Lower lobe of right lung (tissue), 2 donors: Measurements from ENCODE around the gene DIPK1B. TPM values are rescaled to one million over a fixed set of nuclear protein-coding genes. Genes with fewer than 3 reads are reported as not detected.
"Not testable (repeated sequence)": the region's sequence is repeated elsewhere in the genome, so short reads cannot be mapped to it uniquely, and the experiment has no call there.

ENCODE experiments used
- ATAC-seq, 2 donors: fragments of 200-7000 bp; cut with Tn5 transposase; one replicate each; pipeline ENCODE4 v1.9.1; 2020 to 2022; ENCODE audit warnings: mild to moderate bottlenecking in 2 of 2, moderate library complexity in 2 of 2
- DNase-seq: peaks from one replicate; pipeline ENCODE4 v3.0.0-alpha.2; 2020
- H3K27ac ChIP-seq: fragments of 200-600 bp; one replicate; pipeline ENCODE4 v1.8.0; 2022
- H3K27me3 ChIP-seq: fragments of 200-600 bp; one replicate; pipeline ENCODE4 v1.8.0; 2022; ENCODE audit warnings: low read depth
- H3K36me3 ChIP-seq: fragments of 200-600 bp; one replicate; pipeline ENCODE4 v1.8.0; 2022; ENCODE audit warnings: mild to moderate bottlenecking
- H3K4me1 ChIP-seq: fragments of 200-600 bp; one replicate; pipeline ENCODE4 v1.8.0; 2022
- H3K4me3 ChIP-seq: fragments of 200-600 bp; one replicate; pipeline ENCODE4 v1.8.0; 2022; ENCODE audit warnings: mild to moderate bottlenecking
- H3K9me3 ChIP-seq: fragments of 200-600 bp; one replicate; pipeline ENCODE4 v1.8.0; 2022
- CTCF ChIP-seq: fragments of 200-600 bp; IDR thresholded peaks from one replicate; pipeline ENCODE4 v1.8.0; 2022; ENCODE audit warnings: antibody characterized with exemption, mild to moderate bottlenecking
- intact Hi-C: fragments of 100-400 bp; cut with DNase I; formaldehyde crosslinking; loops from one replicate; pipeline ENCODE4 v1.11.0; 2022
- total RNA-seq: library from RNA; stranded (reverse); fragmentation: NEBNext Ultra II Directional; extraction: Animal tissue kit (Norgen Biotek cat#: 25700); gene quantifications from one replicate; pipeline ENCODE4 v1.2.1, GENCODE V29; 2021
- donor health status: DM: no; HTN: yes; CAD: no; lungs with severe emphysema.

Gene DIPK1B
- total RNA-seq, 1 donor from 2014 or later = 15.1 TPM

GRCh38 chr9:136754626-136755301 is 42.4 kb downstream of the DIPK1B start:
- H3K4me3 ChIP-seq = no peak overlapping the region
- intact Hi-C loops = no loop called here

GRCh38 chr9:136755302-136756133 is 43.1 kb downstream of the DIPK1B start:
- ATAC-seq, H3K27me3 ChIP-seq, H3K4me1 ChIP-seq, intact Hi-C loops, H3K4me3 ChIP-seq, DNase-seq, H3K36me3 ChIP-seq, H3K9me3 ChIP-seq, H3K27ac ChIP-seq: not testable (repeated sequence)

More at GRCh38 chr9:136754626-136755301, 42.4 kb downstream of the DIPK1B start:
- Histone ChIP-seq H3K4me1 (no peaks in the 10 kb centered on the region), H3K36me3 (no peaks in the 10 kb centered on the region), H3K27ac (no peak overlapping the region), H3K9me3 (no peaks in the 10 kb centered on the region), H3K27me3 (peaks cover 1% of the 10 kb centered on the region)
- no peak for ATAC-seq
- no peak for DNase-seq
- TF ChIP-seq CTCF = no peak

- Histone ChIP-seq H3K9me3 (no peaks in the 10 kb centered on the region), H3K36me3 (no peaks in the 10 kb centered on the region), H3K4me3 (no peak overlapping the region), H3K4me1 (no peaks in the 10 kb centered on the region), H3K27me3 (peaks cover 10% of the 10 kb centered on the region), H3K27ac (no peak overlapping the region)
- ATAC-seq = no peak
- DNase-seq = no peak
- intact Hi-C loops = no loop called here
- no peak for TF ChIP-seq CTCF
These were observed 43.7 kb downstream of the DIPK1B start for GRCh38 chr9:136756134-136756438.

GRCh38 chr9:136756836-136757235 is 44.5 kb downstream of the DIPK1B start:
- H3K4me1 ChIP-seq = no peaks in the 10 kb centered on the region
- H3K9me3 ChIP-seq = no peaks in the 10 kb centered on the region
- no peak overlapping the region for H3K27ac ChIP-seq
- no peak for ATAC-seq
- H3K27me3 ChIP-seq = peaks cover 10% of the 10 kb centered on the region
- no peaks in the 10 kb centered on the region for H3K36me3 ChIP-seq
- DNase-seq = no peak
- intact Hi-C loops = no loop called here
- no peak overlapping the region for H3K4me3 ChIP-seq
- TF ChIP-seq CTCF = no peak

- DNase-seq (no peak), ATAC-seq (no peak)
- Histone ChIP-seq H3K27me3 (peaks cover 10% of the 10 kb centered on the region), H3K4me3 (no peak overlapping the region), H3K9me3 (no peaks in the 10 kb centered on the region), H3K4me1 (no peaks in the 10 kb centered on the region), H3K36me3 (no peaks in the 10 kb centered on the region), H3K27ac (no peak overlapping the region)
- intact Hi-C loops = no loop called here
- no peak for TF ChIP-seq CTCF
These were observed 45.0 kb downstream of the DIPK1B start for GRCh38 chr9:136757328-136757727.

GRCh38 chr9:136757751-136758140 is 45.4 kb downstream of the DIPK1B start:
- ATAC-seq (peak in 1 of 2 donors; percentile 2), DNase-seq (peak; percentile 48)
- intact Hi-C loops = no loop called here
- Histone ChIP-seq H3K4me3 (no peak overlapping the region), H3K4me1 (no peaks in the 10 kb centered on the region), H3K27ac (no peak overlapping the region), H3K36me3 (no peaks in the 10 kb centered on the region), H3K9me3 (no peaks in the 10 kb centered on the region), H3K27me3 (peaks cover 10% of the 10 kb centered on the region)
- TF ChIP-seq CTCF = no peak
